HepG2 (cell line): ENCODE data around the gene RPS6KA2. TPM values are rescaled to one million over a fixed set of nuclear protein-coding genes. Genes with fewer than 3 reads are reported as not detected.

Experiments used
- ATAC-seq: fragments of 200-7000 bp; cut with Tn5 transposase; 3 replicates; pipeline ENCODE4 v1.9.1; 2020; ENCODE audit warnings: mild to moderate bottlenecking, moderate library complexity
- BruUV-seq: library from RNA; stranded (reverse); fragments of 400-500 nt; replicated peaks from 2 replicates; lab custom pipeline; 2021; lab: Mats Ljungman, UMichigan
- CTCF ChIA-PET: fragments of 300-600 bp; formaldehyde crosslinking; extraction: SDS; loops from one replicate; lab custom pipeline; 2021; ENCODE audit warnings: low total read pairs, inconsistent platforms, low intra/inter-chr PET ratio; lab: Yijun Ruan, JAX
- POLR2A ChIA-PET: fragments of 350-600 bp; sonication (Branson Sonifier 250); formaldehyde crosslinking; loops from one replicate; lab custom pipeline; 2020; ENCODE audit warnings: antibody characterized with exemption, inconsistent platforms; lab: Yijun Ruan, JAX
- DNase-seq: peaks from one replicate; pipeline ENCODE4 v3.0.0-alpha.2; 2015; ENCODE audit warnings: low spot score
- FAIRE-seq: peaks from 3 replicates; lab custom pipeline; 2011; peaks lifted over from hg19 to GRCh38; lab: Jason Lieb, UNC
- H2AFZ ChIP-seq: one replicate; pipeline ENCODE4 v1.6.1; 2011; ENCODE audit warnings: low read length, inconsistent platforms
- H3K27ac ChIP-seq: fragments of 300-600 bp; 3 replicates; pipeline ENCODE4 v1.8.0; 2011; ENCODE audit warnings: mixed run types, mild to moderate bottlenecking, mixed read lengths, low read length, inconsistent platforms; ENCODE audit not compliant: insufficient read depth; ENCODE audit errors: extremely low read length
- H3K27me3 ChIP-seq, 2 experiments: fragments of 200-600 bp in 1 of 2; 2 replicates in 1 of 2; 3 replicates in 1 of 2; pipeline versions ENCODE4 v1.6.0 to v1.8.0; 2011; ENCODE audit warnings: low read length in 2 of 2, mild to moderate bottlenecking in 2 of 2, moderate library complexity in 2 of 2, inconsistent platforms in 1 of 2; ENCODE audit not compliant: insufficient read depth in 2 of 2, control insufficient read depth in 1 of 2
- H3K36me3 ChIP-seq, 2 experiments: fragments of 200-600 bp in 1 of 2; replicated peaks in 1 of 2; 2 replicates in 1 of 2; 3 replicates in 1 of 2; pipeline versions ENCODE4 v1.5.1 to v1.8.0; 2011; ENCODE audit warnings: low read length in 2 of 2, inconsistent platforms in 1 of 2; ENCODE audit not compliant: insufficient read depth in 2 of 2, control insufficient read depth in 1 of 2
- H3K4me1 ChIP-seq: 2 replicates; pipeline ENCODE4 v1.5.1; 2012; ENCODE audit warnings: low read length, inconsistent platforms; ENCODE audit not compliant: insufficient read depth
- H3K4me2 ChIP-seq: 2 replicates; pipeline ENCODE4 v1.6.0; 2011; ENCODE audit warnings: low read depth, low read length, inconsistent platforms
- H3K4me3 ChIP-seq, 3 experiments: fragments of 200-600 bp in 1 of 3; sonication (generic), shearing (Covaris generic) in 1 of 3; replicated peaks in 1 of 3; 2 replicates each; pipeline ENCODE4 v1.5.1; 2011 to 2016; ENCODE audit warnings: low read length in 3 of 3, inconsistent platforms in 2 of 3, low read depth in 2 of 3, mild to moderate bottlenecking in 2 of 3, control low read depth in 1 of 3, mixed read lengths in 1 of 3; ENCODE audit not compliant: insufficient read depth in 1 of 3
- H3K79me2 ChIP-seq: one replicate; pipeline ENCODE4 v1.6.1; 2011; ENCODE audit warnings: low read length, inconsistent platforms; ENCODE audit not compliant: insufficient read depth
- H3K9ac ChIP-seq: 2 replicates; pipeline ENCODE4 v1.6.0; 2011; ENCODE audit warnings: mild to moderate bottlenecking, low read depth, low read length, inconsistent platforms; ENCODE audit not compliant: insufficient read depth
- H3K9me3 ChIP-seq: 2 replicates; pipeline ENCODE4 v1.5.1; 2012; ENCODE audit warnings: mild to moderate bottlenecking, low read length
- H4K20me1 ChIP-seq: 2 replicates; pipeline ENCODE4 v1.6.0; 2011; ENCODE audit warnings: inconsistent platforms, mild to moderate bottlenecking, low read length, moderate library complexity; ENCODE audit not compliant: insufficient read depth
- AFF4 ChIP-seq: sonication (generic); formaldehyde crosslinking; IDR thresholded peaks from 2 replicates; pipeline ENCODE4 v1.4.0; 2020; ENCODE audit warnings: missing genetic modification reagents
- GATAD2A ChIP-seq: IDR thresholded peaks from 2 replicates; pipeline ENCODE4 v1.6.1; 2016
- NR2F2 ChIP-seq: IDR thresholded peaks from 2 replicates; pipeline ENCODE4 v1.6.1; 2012; ENCODE audit warnings: low read depth, inconsistent platforms, borderline replicate concordance
- REXO4 ChIP-seq: sonication (generic); formaldehyde crosslinking; IDR thresholded peaks from 2 replicates; pipeline ENCODE4 v1.8.0; 2022; ENCODE audit warnings: missing genetic modification reagents, mild to moderate bottlenecking, borderline replicate concordance
- RFX1 ChIP-seq: fragments of 450-650 bp; IDR thresholded peaks from 2 replicates; pipeline ENCODE4 v1.6.1; 2017
- ZBTB26 ChIP-seq: IDR thresholded peaks from 2 replicates; pipeline ENCODE4 v1.6.1; 2016; ENCODE audit warnings: missing compliant biosample characterization, missing genetic modification reagents, borderline replicate concordance
- ZBTB42 ChIP-seq: sonication (generic); formaldehyde crosslinking; IDR thresholded peaks from 2 replicates; pipeline ENCODE4 v1.5.0; 2020; ENCODE audit warnings: mild to moderate bottlenecking, missing genetic modification reagents
- ZNF205 ChIP-seq: IDR thresholded peaks from 2 replicates; pipeline ENCODE4 v1.6.1; 2018; ENCODE audit warnings: missing biosample characterization, missing genetic modification reagents
- ZNF841 ChIP-seq: sonication (generic); formaldehyde crosslinking; IDR thresholded peaks from 2 replicates; pipeline ENCODE4 v1.8.1; 2023; ENCODE audit warnings: missing genetic modification reagents, borderline replicate concordance
- ZSCAN25 ChIP-seq: sonication (generic); formaldehyde crosslinking; IDR thresholded peaks from 2 replicates; pipeline ENCODE4 v1.8.0; 2022; ENCODE audit warnings: mild to moderate bottlenecking, missing genetic modification reagents
- WGBS: methylation state at CpG from one replicate; pipeline ENCODE4 v1.1.6; 2017; ENCODE audit warnings: low lambda C conversion rate; 5-methylcytosine and 5-hydroxymethylcytosine counted together
- in situ Hi-C: cut with HindIII; loops from 2 replicates; pipeline ENCODE4 v1.10.0; 2017; ENCODE audit warnings: low pct_unique_long_range_greater_than_20kb; ENCODE audit not compliant: extremely low pct_ligation_motif_present
- intact Hi-C: fragments of 100-400 bp; cut with micrococcal nuclease; formaldehyde crosslinking; loops from one replicate; pipeline ENCODE4 v1.10.0; 2022; ENCODE audit not compliant: unreplicated experiment
- polyA plus RNA-seq, 8 experiments: library from polyadenylated mRNA; depleted of rRNA in 3 of 8; stranded (reverse) in 7 of 8; unstranded in 1 of 8; fragments of >200 nt; fragmentation: Illumina TruSeq in 4 of 8; extraction: Trizol in 4 of 8; gene quantifications; 2 replicates each; pipeline versions ENCODE4 v1.2.1 to v1.2.3, GENCODE V29; 2011 to 2016; ENCODE audit warnings: low read depth in 4 of 8, missing spikeins in 1 of 8, mixed read lengths in 1 of 8; ENCODE audit not compliant: insufficient read depth in 1 of 8
- total RNA-seq, 5 experiments: library from RNA; depleted of rRNA; stranded (reverse); fragments of >200 nt; fragmentation: Illumina TruSeq; extraction: Trizol; gene quantifications; 2 replicates each; pipeline ENCODE4 v1.2.3, GENCODE V29; 2016; ENCODE audit warnings: low read depth in 1 of 5
- TF ChIP-seq, protein P1 (sequence below): sonication (generic); formaldehyde crosslinking; IDR thresholded peaks from 2 replicates; pipeline ENCODE4 v1.9.0; 2021; ENCODE audit warnings: missing genetic modification reagents, borderline replicate concordance
- TF ChIP-seq, protein P2 (sequence below): sonication (generic); formaldehyde crosslinking; IDR thresholded peaks from 2 replicates; pipeline ENCODE4 v1.5.1; 2020; ENCODE audit warnings: missing genetic modification reagents, mild to moderate bottlenecking, borderline replicate concordance

The RPS6KA2 gene
- total and polyA plus RNA-seq, 2 of the 13 experiments (the other 11 are each of a cell fraction or from before 2014, with no cell fraction given) = 0.22 to 0.38 TPM

- no peaks in the 10 kb centered on the region for H3K4me1 ChIP-seq
- in situ Hi-C loops = no loop called here
- H3K27me3 ChIP-seq = peaks cover 4 to 38% of the 10 kb centered on the region in 2 experiments
- H3K27ac ChIP-seq = no peak overlapping the region
- H3K4me3 ChIP-seq = no peak overlapping the region
- no peaks in the 10 kb centered on the region for H3K79me2 ChIP-seq
- H4K20me1 ChIP-seq = no peaks in the 10 kb centered on the region
- ATAC-seq = no peak
- no peak overlapping the region for H2AFZ ChIP-seq
- TF ChIP-seq ZSCAN25 (CRISPR knock-in tag) (no peak), AFF4 (CRISPR knock-in tag) (no peak), RFX1 (no peak), REXO4 (CRISPR knock-in tag) (no peak), GATAD2A (CRISPR knock-in tag) (no peak), NR2F2 (no peak), ZBTB26 (CRISPR knock-in tag) (no peak), ZNF205 (CRISPR knock-in tag) (no peak), ZBTB42 (CRISPR knock-in tag) (no peak), ZNF841 (CRISPR knock-in tag) (no peak)
- TF ChIP-seq, protein P1, sequence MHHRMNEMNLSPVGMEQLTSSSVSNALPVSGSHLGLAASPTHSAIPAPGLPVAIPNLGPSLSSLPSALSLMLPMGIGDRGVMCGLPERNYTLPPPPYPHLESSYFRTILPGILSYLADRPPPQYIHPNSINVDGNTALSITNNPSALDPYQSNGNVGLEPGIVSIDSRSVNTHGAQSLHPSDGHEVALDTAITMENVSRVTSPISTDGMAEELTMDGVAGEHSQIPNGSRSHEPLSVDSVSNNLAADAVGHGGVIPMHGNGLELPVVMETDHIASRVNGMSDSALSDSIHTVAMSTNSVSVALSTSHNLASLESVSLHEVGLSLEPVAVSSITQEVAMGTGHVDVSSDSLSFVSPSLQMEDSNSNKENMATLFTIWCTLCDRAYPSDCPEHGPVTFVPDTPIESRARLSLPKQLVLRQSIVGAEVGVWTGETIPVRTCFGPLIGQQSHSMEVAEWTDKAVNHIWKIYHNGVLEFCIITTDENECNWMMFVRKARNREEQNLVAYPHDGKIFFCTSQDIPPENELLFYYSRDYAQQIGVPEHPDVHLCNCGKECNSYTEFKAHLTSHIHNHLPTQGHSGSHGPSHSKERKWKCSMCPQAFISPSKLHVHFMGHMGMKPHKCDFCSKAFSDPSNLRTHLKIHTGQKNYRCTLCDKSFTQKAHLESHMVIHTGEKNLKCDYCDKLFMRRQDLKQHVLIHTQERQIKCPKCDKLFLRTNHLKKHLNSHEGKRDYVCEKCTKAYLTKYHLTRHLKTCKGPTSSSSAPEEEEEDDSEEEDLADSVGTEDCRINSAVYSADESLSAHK = no peak
- TF ChIP-seq, protein P2, sequence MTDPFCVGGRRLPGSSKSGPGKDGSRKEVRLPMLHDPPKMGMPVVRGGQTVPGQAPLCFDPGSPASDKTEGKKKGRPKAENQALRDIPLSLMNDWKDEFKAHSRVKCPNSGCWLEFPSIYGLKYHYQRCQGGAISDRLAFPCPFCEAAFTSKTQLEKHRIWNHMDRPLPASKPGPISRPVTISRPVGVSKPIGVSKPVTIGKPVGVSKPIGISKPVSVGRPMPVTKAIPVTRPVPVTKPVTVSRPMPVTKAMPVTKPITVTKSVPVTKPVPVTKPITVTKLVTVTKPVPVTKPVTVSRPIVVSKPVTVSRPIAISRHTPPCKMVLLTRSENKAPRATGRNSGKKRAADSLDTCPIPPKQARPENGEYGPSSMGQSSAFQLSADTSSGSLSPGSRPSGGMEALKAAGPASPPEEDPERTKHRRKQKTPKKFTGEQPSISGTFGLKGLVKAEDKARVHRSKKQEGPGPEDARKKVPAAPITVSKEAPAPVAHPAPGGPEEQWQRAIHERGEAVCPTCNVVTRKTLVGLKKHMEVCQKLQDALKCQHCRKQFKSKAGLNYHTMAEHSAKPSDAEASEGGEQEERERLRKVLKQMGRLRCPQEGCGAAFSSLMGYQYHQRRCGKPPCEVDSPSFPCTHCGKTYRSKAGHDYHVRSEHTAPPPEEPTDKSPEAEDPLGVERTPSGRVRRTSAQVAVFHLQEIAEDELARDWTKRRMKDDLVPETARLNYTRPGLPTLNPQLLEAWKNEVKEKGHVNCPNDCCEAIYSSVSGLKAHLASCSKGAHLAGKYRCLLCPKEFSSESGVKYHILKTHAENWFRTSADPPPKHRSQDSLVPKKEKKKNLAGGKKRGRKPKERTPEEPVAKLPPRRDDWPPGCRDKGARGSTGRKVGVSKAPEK (CRISPR knock-in tag) = no peak
- no TSS peak for BruUV-seq
- intact Hi-C loops = no loop called here
- no peak overlapping the region for H3K9ac ChIP-seq
- CTCF ChIA-PET = no interaction called here
- H3K4me2 ChIP-seq = no peak overlapping the region
- WGBS = 21% methylated on average over 11 of the region's 11 CpGs
- FAIRE-seq = no peak
- no peaks in the 10 kb centered on the region for H3K36me3 ChIP-seq
- POLR2A ChIA-PET = no interaction called here
- no peak for DNase-seq
- no peaks in the 10 kb centered on the region for H3K9me3 ChIP-seq
Observed at GRCh38 chr6:166598441-166599138, 28.5 kb downstream of the RPS6KA2 start.
